ENCODE results near the gene GRB7.
"Not testable (repeated sequence)": the region's sequence is repeated elsewhere in the genome, so short reads cannot be mapped to it uniquely, and the experiment has no call there.

The GRB7 gene

DNA sequence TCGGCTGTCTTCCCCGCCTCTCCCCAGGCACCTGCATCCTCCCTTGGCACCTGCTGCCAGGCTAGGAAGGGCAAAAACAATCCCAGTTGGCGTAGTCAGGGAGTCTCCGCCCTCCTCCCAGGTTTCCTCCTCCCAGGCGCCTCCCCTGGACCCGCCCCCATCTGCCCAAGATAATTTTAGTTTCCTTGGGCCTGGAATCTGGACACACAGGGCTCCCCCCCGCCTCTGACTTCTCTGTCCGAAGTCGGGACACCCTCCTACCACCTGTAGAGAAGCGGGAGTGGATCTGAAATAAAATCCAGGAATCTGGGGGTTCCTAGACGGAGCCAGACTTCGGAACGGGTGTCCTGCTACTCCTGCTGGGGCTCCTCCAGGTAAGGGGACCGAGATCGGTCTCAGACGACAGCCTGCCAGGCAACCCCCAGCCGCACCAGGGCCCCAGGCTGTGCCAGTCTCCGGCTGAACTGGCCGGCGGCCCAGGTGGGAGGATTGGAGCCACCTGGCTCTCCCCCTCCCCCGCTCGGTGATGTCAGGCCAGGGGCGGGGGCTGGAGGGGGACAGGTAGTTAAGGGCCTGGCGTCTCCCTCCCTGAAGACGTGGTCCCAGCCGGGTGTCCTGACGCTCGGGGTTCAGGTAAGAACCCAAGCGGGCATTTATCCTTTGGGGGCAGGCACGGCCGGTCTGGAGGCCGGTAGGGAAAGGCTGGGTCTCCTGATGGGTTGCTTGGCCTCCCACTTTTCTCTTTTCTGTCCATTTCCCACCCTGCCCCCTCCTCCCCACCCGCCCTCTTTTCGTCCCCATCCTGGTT is at the start of gene GRB7:
TSS of gene GRB7 (plus strand) at position 179 of the 808 bp plus-strand sequence. CDS start 4,364 bp downstream, outside the sequence.
- DNase-seq = no peak

DNA sequence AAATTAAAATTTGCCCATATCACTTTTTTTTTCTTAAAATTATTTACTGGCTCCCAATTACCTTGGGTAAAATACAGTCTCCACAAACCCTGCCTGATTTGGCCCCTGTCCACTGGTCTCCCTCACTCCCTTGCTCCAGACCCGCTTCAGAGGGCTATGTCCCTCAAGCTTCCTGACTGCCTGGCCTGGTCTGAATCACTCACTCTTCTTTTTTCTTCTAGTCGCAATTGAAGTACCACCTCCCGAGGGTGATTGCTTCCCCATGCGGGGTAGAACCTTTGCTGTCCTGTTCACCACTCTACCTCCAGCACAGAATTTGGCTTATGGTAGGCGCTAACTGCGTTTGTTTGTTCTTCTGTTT is 49.3 kb upstream of the GRB7 start:
- DNase-seq = peak; percentile 23

DNA sequence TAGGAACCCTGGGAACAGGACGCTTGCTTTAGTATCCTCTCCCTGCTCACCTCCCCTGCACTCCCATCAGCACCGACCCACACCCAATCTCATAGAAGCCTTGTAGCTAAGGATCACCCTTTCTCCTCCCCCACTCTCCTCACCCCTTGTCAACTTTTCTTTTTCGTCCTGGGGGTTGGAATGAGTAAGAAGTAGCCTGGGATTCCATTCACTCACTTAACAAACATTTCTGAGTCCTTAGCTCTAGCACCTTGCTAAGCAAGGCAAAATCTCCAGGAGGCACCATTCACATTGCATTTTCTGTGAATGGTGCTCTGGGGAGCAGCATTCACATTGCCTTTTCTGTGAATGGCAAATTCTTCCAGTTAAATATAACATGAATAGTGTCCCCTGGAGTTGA is 48.8 kb upstream of the GRB7 start:
- peak; percentile 15 for DNase-seq

DNA sequence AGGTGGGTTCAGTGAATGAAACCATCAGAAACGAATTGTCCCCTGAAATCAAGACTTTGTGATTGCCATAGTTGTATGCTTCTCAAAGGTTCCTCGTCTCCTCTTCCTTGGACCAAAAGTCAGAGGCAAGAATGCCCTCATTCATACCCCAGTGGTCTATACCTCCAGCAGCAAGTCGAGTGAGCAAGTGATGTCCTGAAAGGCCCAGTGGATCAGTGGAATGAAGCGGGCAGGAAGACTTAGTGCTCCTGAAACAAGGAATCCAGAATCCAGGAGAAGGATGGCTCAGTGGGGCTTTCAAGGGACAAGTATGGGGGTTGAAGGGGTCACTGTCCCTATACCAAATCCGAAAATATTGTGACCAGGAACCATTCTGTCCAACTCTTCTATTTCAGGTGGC is 43.1 kb upstream of the GRB7 start:
- no peak for DNase-seq

DNA sequence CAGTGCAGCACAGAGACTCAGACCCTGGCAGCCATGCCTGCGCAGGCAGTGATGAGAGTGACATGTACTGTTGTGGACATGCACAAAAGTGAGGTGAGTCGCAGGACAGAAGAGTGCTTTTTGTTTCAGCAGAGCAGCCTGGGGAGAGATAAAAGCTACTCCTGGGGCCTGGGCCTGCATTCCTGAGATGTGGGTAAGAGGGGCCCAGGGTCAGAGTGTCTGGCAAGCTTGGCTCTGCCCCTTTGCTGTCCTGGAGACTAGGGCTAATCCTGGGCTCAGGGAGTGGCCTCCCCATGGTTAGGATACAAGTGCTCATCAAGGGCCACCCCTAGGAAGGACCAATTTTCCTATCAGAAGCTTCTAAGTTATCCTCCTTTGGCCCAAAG is 42.7 kb upstream of the GRB7 start:
- no peak for DNase-seq

DNA sequence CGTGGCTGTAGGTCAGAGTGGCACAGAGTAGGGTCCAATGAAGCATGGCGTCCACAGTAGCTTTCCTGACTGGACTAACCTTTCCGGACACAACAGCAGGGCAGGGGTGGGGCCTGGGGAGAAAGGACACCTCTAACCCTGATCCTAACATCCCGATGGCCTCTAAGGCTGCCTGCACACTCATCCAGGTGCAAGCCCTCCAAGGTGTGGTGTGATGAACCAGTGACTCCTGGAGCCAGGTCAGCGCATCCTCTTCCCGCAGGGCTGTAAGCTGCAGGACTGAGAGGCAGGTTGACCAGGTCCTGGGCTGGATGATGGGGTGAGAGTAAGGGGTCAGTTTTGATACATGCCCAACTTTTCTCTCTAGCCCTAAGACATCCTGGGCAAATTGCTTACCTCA is 41.0 kb upstream of the GRB7 start:
- no peak for DNase-seq

DNA sequence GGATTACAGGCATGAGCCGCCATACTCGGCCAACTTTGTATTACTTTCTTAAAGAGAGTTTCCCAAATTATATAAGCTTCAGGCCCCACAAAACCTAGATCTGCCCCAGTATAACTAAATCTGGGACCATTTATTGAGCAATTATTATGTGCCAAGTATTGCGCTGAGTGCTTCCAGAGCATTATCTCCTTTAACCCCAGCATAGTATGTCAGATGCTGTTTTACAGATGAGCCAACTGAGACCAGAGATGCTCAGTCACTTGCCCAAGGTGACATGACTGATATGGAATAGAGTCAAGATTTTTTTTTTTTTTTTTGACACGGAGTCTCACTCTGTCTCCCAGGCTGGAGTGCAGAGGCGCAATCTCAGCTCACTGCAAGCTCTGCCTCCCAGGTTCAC is 39.8 kb upstream of the GRB7 start:
- peak; percentile 31 for DNase-seq

DNA sequence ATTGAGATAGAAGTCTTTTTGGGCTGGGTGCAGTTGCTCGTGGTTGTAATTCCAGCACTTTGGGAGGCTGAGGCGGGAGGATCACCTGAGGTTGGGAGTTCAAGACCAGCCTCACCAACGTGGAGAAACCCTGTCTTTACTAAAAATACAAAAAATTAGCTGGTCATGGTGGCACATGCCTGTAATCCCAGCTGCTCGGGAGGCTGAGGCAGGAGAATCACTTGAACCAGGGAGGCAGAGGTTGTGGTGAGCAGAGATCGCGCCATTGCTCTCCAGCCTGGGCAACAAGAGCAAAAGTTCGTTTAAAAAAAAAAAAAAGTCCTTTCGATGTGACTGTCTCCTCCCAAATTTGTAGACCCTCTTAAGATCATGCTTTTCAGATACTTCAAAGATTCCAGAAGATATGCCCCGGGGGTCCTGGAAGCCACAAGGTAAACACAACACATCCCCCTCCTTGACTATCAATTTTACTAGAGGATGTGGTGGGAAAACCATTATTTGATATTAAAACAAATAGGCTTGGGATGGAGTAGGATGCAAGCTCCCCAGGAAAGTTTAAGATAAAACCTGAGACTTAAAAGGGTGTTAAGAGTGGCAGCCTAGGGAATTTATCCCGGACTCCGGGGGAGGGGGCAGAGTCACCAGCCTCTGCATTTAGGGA is 38.5 kb upstream of the GRB7 start:
- not testable (repeated sequence) for DNase-seq

DNA sequence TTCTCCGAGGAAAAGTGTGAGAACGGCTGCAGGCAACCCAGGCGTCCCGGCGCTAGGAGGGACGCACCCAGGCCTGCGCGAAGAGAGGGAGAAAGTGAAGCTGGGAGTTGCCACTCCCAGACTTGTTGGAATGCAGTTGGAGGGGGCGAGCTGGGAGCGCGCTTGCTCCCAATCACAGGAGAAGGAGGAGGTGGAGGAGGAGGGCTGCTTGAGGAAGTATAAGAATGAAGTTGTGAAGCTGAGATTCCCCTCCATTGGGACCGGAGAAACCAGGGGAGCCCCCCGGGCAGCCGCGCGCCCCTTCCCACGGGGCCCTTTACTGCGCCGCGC is 38.0 kb upstream of the GRB7 start, which contains the start of gene ERBB2:
TSS of gene ERBB2 (plus strand) at position 247 of the 330 bp plus-strand sequence. CDS start 175 bp downstream, outside the sequence.
- DNase-seq = no peak

DNA sequence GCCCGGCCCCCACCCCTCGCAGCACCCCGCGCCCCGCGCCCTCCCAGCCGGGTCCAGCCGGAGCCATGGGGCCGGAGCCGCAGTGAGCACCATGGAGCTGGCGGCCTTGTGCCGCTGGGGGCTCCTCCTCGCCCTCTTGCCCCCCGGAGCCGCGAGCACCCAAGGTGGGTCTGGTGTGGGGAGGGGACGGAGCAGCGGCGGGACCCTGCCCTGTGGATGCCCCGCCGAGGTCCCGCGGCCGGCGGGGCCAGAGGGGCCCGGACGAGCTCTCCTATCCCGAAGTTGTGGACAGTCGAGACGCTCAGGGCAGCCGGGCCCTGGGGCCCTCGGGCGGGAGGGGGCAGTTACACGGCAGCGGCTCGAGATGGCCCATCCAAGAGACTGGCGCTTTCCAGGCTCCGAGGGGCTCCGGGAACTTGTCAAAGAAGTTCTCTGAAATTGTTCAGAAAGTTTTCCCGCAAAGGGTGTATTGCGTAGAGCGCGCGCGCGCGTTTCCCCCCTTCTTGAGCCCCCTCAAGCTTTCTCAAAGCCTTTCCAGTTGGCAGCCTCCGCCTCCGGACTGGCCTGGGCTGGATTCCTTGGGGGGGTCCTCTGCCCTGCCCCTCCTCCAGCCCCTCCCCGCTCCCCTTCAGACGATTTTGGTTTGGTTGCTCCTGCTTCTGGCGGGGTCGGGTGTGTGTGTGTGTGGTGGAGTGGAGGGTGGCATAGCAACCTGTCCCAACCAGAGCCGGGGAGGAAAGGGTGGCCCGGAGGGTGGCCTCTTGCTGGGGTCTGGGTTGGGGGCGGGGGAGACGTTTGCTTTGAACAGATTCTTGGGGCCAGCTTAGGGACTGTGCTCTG is 37.4 kb upstream of the GRB7 start:
- DNase-seq = no peak

DNA sequence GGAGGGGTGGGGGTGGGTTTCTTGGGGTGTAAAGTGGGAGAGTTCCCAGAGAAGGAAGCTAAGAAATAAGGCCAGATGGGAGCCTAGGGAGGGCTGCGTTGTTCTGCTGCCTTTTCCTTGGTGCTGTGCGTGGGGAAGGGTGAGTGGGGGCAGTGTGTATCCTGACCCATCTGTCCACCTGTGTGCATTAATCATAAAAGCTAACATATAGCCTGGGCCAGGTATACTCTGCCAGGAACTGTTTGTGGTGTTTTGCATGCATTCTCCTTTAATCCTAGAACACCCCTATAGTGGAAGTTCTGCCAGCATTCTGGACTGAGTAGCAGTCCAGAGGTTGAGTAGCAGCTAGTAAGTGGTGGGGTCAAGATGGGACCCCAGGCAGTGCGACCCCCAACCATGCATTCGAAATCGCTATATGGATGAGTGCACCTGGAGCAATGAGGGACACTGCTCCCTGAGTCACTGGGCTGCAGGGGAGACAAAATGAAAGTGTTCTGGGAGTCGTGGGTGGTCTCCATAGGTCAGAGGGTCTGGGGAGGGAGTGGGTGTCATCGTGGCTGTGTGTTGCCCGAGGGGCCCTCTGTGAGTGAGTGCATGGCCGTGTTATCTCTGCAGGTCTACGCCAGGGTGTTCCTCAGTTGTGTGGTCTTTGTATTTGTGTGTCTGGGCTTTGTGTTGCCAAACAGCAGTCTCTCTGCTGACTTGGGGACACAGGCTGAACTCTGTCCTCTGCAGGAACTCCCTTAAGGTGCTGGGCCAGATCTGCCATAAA is 36.5 kb upstream of the GRB7 start:
- no peak for DNase-seq

DNA sequence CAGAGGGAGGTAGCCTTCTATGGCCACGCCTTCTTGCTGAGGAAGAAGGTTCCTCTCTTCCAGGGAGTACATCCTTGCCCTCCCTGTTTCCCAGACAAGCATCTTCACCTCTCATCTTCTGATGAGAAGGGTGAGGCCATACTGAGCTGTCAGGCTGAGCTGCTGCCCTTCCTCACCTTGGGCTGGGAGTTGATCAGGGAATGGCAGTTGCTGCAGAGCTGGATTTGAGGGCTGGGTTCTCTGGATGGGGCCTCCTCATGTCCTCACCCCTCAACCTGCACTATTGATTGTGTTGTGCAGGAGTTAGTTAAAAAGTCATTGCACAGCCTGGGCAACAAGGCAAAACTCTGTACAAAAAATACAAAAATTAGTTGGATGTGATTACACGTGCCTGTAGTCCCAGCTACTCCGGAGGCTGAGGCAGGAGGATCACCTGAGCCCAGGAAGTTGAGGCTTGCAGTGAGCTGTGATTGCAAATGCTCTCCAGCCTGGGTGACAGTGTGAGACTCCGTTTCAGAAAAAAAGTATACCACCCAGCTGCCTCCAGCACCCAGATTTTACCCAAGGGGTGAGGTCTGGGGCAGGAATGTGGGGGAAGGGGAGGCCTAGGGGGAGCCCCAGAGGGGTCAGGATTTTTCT is 35.8 kb upstream of the GRB7 start:
- DNase-seq = no peak

DNA sequence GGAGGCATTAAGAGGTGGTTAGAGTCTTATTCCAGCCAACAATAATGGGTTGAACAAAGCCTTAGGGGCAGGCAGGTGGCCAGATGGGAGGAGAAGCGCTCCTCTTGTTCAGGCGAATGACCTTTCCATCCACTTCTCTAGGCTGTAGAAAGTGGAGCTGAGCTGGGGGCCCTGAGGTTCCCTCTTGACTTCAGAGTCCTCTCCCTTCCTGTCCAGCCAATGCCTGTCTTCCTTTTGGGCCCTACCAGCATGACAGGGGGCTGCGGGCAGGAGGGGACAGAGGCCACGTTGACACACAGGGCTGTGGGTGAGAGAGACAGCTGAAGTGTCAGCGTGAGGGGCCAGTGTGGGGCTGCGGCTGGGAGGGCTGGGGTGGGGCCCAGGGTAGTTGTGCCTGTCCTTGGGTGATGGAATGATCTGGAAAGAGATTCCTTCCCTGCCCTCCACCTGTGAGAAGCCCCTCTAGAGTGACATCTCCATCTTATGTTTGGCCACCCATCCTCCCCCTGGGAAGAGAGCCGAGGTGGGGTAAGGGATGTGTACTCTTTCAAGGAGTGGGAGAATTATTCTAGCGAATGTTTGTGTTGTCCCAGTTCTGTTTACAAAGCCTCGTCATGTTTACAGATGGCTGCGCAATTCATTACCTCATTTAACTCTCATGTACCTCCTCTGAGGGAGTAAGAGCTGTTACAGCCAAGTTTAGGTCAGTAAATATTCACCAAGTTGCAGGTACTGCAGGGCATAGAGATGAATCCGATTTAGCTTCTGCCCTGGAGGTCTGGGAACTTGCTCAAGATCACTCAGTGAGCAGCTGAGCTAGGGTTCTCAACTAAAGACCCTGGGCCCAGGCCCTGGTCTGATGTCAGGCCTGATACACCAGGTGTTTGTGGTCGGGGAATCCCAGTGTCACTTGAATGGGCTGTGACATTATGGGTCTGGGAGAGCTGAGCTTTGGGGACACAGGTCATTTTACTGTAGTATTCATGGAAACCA is 34.5 kb upstream of the GRB7 start:
- no peak for DNase-seq

DNA sequence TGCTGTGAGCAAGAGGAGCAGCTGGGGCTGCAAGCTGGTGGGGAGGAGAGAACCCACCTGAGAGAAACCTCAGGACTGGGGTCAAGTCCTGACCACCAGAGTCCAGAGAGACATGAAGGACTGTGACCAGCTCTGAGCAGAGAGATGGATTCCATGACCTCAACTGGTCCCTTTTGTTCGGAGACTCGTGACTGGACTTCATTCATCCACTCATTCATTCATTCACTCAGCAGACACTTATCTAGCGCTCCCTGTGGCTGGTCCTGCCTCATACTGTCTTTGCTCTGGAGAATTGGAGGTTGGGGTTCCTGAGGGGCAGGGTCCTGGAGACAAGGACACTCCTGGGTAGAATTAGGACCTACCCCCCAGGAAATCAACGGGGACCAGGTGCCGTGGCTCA is 33.8 kb upstream of the GRB7 start:
- DNase-seq = no peak

DNA sequence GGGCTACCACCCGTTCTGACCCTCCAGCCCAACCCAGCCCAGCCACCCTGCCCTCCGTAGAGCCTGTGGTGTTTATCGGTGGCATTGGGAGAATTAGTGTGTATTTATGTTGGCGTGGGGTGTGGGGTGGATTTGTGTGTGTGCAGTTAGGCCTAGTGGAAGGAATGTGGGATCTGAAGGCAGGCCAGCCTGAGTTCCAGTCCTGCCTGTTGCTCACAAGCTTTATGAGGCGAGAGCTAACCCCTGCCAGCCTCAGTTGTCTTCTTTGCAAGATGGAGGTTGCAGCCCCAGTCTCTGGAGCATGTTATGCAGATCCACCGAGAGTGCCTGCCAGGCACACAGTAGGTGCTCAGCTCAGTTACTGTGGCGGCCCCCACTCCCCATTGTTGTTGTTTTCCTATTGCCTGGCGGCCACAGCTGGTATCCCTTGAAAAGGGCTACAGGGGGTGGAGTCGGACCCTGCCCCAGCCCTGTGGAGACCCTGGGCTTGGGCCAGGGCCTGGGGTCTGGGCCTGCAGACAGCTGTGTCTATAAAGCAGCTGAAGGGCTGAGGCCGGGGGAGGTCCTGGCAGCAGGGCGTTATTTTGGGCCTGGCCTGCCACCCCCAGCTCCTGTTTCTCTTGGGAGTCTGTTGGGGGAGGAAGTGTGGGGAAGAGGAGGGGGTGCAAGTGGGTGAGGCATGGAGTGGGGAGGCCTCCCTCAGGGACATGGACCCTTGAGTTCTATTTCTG is 32.8 kb upstream of the GRB7 start:
- no peak for DNase-seq

DNA sequence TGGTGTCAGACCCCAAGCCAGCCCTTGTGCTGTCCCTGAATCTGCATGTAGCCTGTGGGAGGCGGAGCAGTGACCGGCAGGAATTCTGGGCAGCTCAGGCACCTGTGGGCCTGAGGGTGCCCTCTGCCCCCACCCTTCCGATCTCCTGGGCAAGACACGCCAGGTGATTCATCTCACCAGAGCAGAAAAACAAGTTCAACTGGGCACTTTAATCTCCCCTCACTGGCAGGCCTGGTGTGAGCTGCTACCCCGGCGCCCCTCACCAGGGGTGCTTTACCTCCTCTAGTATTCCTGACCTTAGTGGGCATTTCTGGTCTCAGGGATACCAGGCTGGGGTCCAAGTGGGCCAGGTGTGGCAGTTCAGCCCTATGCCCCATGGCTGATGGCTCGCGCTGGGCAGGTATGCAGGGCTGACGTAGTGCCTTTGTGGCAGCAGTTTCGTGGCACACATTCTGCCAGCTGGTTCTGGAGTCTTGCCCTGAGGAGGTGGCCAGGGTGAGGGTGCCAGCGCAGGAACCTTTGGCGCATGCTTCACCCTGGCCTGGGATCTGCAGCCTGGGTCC is 31.9 kb upstream of the GRB7 start:
- no peak for DNase-seq

DNA sequence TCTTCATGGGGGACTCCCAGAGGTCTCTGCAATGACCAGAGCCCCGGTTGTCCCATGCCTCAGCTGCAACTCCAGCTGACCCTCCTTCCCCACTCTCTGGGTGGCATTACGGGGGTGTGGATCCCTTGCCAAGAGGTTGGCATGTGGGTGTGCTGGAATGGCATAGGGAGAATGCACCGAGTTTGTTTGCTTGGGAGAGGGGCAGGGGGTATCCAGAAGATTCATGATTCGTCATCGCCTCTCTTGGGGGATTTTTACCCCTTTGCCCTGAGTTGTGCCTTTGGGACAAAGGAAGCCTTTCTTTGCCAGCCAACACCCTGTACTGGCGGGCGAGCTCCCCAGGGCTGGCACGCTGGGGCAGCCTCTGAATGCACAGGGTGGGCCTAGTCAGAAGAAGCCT is 31.4 kb upstream of the GRB7 start:
- no peak for DNase-seq

DNA sequence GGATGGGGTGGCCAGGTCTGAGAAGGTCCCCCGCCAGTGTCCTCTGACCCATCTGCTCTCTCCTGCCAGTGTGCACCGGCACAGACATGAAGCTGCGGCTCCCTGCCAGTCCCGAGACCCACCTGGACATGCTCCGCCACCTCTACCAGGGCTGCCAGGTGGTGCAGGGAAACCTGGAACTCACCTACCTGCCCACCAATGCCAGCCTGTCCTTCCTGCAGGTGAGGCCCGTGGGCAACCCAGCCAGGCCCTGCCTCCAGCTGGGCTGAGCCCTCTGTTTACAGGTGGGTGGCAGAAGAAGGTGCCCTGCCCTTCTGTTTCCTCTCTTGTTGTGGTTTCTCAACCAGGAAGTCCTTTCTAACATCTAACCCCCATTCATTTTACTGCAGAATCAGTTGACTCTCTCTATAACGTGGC is 30.8 kb upstream of the GRB7 start:
- DNase-seq = no peak

DNA sequence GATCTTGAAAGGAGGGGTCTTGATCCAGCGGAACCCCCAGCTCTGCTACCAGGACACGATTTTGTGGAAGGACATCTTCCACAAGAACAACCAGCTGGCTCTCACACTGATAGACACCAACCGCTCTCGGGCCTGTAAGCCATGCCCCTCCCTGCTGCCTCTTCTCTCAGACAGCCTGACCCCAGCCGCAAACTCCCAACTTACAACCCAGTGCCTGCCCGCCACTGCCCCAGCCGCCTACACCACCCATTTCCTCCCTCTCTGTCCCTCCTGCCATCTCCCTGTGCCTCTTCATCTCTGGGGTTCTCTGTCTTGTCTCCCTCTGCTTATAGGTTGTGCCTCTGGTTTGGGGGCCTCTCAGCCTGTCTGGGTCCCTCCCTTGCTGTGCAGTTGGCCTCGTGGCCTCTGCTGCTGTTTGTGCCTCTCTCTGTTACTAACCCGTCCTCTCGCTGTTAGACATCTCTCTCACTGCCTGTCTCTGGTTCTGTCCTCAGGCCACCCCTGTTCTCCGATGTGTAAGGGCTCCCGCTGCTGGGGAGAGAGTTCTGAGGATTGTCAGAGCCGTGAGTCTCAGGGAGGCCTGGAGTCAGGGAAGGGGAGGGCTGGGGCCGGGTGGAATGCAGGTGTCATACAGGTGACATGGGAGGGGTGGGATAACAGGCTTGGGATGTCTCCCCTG is 28.3 kb upstream of the GRB7 start:
- DNase-seq = no peak
